Retinal pigment epithelial cell (primary cell): Measurements from ENCODE around the gene METTL8.
"Not testable (repeated sequence)": the region's sequence is repeated elsewhere in the genome, so short reads cannot be mapped to it uniquely, and the experiment has no call there.

Experiments used
- DNase-seq: peaks from one replicate; pipeline ENCODE4 v3.0.0-alpha.2; 2010; ENCODE audit warnings: low read depth
- H3K4me3 ChIP-seq: 2 replicates; pipeline ENCODE4 v1.5.1; 2011; ENCODE audit warnings: mild to moderate bottlenecking, low read length, control low read depth, moderate library complexity
- CTCF ChIP-seq: conservative IDR thresholded peaks from 2 replicates; pipeline ENCODE4 v1.5.1; 2011; ENCODE audit warnings: low read depth, low read length, control low read depth, inconsistent platforms

Gene METTL8

GRCh38 chr2:171430516-171431410, 3.0 kb downstream of the METTL8 start:
- no peak overlapping the region for H3K4me3 ChIP-seq
- TF ChIP-seq CTCF, result no peak
- DNase-seq, result no peak

- not testable (repeated sequence) for H3K4me3 ChIP-seq, DNase-seq
These were observed 10.9 kb downstream of the METTL8 start for GRCh38 chr2:171422710-171423495.

DNA sequence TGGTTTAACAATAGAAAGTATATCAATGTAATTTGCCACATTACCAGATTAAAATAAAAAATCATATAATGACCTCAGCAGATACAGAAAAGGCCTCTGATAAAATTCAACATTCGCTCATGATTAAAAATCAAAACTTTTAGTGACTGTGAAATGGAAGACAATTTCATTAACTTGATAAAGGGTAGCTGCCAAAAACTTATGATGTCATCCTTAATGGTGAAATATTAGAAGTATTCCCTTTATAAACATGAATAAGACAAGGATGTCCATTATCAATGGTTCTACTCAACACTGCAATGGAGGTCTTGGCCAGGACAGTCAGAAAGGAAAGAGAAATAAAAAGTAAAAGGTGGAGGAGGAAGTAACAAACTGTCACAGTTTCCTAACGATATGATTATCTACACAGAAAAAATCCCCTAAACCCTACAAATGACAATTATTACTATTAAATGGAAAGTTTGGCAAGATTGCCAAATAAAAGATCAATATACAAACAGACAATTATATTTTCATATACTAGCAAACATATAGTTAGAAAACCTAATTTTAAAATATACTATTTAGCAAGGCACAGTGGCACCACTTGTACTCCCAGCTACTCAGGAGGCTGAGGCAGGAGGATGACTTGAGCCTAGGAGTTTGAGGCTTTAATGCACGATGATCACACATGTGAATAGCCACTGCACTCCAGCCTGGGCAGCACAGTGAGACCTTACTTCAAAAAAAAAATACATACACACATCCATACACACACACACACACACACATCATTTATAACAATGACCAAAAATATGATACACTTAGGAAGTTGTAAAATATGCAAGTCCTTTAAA, 12.8 kb downstream of the METTL8 start:
- H3K4me3 ChIP-seq, result no peak overlapping the region
- no peak for TF ChIP-seq CTCF
- no peak for DNase-seq

DNA sequence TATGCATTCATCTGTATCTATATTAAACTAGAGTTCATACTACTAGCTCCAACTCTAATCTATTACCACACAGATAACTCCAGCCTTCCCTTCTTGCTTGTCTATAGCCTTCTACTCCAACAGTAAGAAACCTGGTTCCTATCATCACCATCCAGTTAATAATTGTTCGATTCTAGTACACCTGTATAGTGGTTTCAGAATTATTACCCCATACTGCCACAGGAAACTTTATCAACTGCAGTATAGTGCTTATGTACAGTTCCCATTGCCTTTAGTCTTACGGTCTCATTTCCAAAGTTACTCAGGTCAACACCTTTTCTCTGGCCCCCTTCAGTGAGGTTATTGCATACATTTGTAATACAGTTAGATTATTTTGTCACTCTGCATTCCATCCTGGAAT, 14.5 kb downstream of the METTL8 start:
- no peak overlapping the region for H3K4me3 ChIP-seq

GRCh38 chr2:171416009-171416926, 17.5 kb downstream of the METTL8 start:
- DNase-seq, result peak; percentile 81
- peak; percentile 97 for TF ChIP-seq CTCF
- H3K4me3 ChIP-seq, result no peak overlapping the region

More for the DNA sequence above, 14.5 kb downstream of the METTL8 start:
- TF ChIP-seq CTCF, result no peak
- DNase-seq, result no peak

DNA sequence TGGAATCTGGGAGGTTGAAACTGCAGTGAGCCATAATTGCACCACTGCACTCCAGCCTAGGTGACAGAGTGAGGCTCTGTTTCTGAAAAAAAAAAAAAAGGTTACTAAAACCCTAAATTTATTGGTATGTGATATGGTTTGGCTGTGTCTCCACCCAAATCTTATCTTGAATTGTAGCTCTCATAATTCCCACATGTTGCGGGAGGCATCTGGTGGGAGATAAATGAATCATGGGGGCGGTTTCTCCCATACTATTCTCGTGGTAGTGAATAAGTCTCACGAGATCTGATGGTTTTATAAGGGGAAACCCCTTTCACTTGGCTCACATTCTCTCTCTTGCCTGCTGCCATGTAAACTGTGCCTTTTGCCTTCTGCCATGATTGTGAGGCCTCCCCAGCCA, 19.1 kb downstream of the METTL8 start:
- H3K4me3 ChIP-seq, DNase-seq: not testable (repeated sequence)

GRCh38 chr2:171412571-171413175, 21.1 kb downstream of the METTL8 start:
- no peak for TF ChIP-seq CTCF
- no peak overlapping the region for H3K4me3 ChIP-seq
- DNase-seq, result no peak
